ENCODE results near the gene SKI.

SKI gene

DNA sequence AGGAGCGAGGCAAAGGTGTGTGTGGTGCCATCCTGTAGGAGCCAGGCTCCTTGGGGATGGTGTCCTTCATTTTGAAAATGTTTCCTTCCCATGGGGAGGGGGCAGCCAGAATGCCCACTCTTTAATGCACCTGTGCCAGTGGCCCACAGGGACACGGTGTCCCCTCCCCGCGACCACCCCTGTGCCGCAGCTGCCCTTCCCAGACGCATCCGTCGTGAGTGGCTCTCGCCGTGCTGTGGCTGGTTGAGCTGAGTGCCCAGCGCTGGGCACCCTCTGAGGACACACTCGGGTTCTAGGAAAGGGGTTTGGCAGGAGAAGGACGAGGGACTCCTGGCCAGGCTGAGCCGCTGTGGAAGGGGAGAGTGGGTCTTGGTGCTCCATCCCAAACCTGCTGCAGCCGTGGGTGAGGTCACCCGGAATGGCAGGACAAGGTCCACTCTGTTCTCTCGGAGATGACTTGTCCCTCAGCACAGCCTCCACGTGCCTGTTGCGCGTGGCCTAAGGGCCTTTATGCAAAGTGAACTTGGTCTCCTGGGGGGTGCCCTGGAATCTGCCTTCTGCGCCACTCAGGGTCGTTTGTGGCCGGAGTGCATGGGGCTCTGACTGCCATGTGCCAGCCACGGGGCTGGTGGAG, 74.3 kb downstream of the SKI start:
- H3K4me3 ChIP-seq (ENCODE audit: low read depth in 1 of 2, low read length in 1 of 2), result no peak overlapping the region
- H3K27me3 ChIP-seq, result peaks cover 49% of the 10 kb centered on the region
- H3K36me3 ChIP-seq, result peaks cover 48% of the 10 kb centered on the region
- TF ChIP-seq, protein P1, sequence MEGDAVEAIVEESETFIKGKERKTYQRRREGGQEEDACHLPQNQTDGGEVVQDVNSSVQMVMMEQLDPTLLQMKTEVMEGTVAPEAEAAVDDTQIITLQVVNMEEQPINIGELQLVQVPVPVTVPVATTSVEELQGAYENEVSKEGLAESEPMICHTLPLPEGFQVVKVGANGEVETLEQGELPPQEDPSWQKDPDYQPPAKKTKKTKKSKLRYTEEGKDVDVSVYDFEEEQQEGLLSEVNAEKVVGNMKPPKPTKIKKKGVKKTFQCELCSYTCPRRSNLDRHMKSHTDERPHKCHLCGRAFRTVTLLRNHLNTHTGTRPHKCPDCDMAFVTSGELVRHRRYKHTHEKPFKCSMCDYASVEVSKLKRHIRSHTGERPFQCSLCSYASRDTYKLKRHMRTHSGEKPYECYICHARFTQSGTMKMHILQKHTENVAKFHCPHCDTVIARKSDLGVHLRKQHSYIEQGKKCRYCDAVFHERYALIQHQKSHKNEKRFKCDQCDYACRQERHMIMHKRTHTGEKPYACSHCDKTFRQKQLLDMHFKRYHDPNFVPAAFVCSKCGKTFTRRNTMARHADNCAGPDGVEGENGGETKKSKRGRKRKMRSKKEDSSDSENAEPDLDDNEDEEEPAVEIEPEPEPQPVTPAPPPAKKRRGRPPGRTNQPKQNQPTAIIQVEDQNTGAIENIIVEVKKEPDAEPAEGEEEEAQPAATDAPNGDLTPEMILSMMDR (IDR thresholded peaks at IDR 0.05), result no peak
- peaks cover 9 to 18% of the 10 kb centered on the region in 2 experiments for H3K4me1 ChIP-seq (ENCODE audit: control insufficient read depth in 1 of 2, insufficient read depth in 1 of 2, low read depth in 1 of 2, low read length in 1 of 2)
- no peaks in the 10 kb centered on the region for H3K9me3 ChIP-seq
- no peak overlapping the region for H3K27ac ChIP-seq

DNA sequence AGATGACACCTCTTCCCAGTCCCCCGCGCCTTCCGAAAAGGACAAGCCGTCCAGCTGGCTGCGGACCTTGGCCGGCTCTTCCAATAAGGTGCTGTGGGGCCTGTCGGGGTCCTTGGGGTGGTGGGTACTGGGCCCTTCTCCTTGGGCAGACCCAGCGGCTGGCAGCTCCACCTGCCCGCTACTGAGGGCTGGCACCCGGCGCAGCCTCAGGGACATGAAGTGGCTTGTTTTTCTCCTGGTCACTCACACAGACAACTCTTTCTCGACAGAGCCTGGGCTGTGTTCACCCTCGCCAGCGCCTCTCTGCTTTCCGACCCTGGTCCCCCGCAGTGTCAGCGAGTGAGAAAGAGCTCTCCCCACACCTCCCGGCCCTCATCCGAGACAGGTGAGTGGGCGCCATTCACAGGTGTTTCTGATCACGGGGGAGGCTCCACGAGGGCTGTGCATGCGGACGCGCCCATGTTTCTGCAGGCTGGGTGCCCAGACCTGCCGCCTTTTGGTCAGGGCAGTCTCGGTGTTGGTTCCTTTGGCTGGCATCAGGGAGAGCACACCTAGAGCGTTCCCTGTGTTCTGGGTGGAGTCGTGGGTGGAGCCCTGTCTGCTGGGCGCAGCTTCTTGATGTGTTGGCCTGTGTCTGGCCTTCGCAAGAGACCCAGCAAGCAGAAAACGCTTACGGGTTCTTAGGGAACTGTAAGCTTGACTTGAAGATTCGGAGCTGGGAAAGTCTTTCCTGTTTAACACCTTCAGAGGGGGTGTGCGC, 75.1 kb downstream of the SKI start:
- Histone ChIP-seq H3K9me3 (no peaks in the 10 kb centered on the region), H3K36me3 (peaks cover 56% of the 10 kb centered on the region), H3K27ac (no peak overlapping the region), H3K4me3 (ENCODE audit: low read depth in 1 of 2, low read length in 1 of 2) (no peak overlapping the region), H3K4me1 (ENCODE audit: control insufficient read depth in 1 of 2, insufficient read depth in 1 of 2, low read depth in 1 of 2, low read length in 1 of 2) (peaks cover 9 to 18% of the 10 kb centered on the region in 2 experiments), H3K27me3 (peaks cover 43% of the 10 kb centered on the region)
- TF ChIP-seq, protein P1 (IDR thresholded peaks at IDR 0.05), result no peak

DNA sequence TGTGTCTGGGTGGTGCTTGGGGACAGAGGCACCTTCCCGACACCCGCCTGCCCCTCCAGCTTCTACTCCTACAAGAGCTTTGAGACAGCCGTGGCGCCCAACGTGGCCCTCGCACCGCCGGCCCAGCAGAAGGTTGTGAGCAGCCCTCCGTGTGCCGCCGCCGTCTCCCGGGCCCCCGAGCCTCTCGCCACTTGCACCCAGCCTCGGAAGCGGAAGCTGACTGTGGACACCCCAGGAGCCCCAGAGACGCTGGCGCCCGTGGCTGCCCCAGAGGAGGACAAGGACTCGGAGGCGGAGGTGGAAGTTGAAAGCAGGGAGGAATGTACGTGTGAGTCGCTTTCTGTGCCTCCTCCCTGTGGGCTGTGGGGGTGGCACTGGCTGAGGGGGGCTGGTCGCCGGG, 75.7 kb downstream of the SKI start:
- H3K27ac ChIP-seq, result no peak overlapping the region
- H3K36me3 ChIP-seq, result peaks cover 61% of the 10 kb centered on the region
- H3K4me1 ChIP-seq (ENCODE audit: control insufficient read depth in 1 of 2, insufficient read depth in 1 of 2, low read depth in 1 of 2, low read length in 1 of 2), result peaks cover 9 to 18% of the 10 kb centered on the region in 2 experiments
- H3K4me3 ChIP-seq (ENCODE audit: low read depth in 1 of 2, low read length in 1 of 2), result no peak overlapping the region
- no peaks in the 10 kb centered on the region for H3K9me3 ChIP-seq
- peaks cover 37% of the 10 kb centered on the region for H3K27me3 ChIP-seq
- TF ChIP-seq, protein P1 (IDR thresholded peaks at IDR 0.05), result no peak

DNA sequence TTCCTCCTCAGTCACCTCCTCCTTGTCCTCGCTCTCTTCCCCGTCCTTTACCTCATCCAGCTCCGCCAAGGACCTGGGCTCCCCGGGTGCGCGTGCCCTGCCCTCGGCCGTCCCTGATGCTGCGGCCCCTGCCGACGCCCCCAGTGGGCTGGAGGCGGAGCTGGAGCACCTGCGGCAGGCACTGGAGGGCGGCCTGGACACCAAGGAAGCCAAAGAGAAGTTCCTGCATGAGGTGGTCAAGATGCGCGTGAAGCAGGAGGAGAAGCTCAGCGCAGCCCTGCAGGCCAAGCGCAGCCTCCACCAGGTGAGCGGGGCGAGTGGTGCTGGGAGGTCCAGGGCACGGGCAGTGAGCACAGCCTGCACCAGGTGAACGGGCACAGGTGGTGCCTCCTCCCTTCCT, 76.2 kb downstream of the SKI start:
- Histone ChIP-seq H3K4me1 (ENCODE audit: control insufficient read depth in 1 of 2, insufficient read depth in 1 of 2, low read depth in 1 of 2, low read length in 1 of 2) (peaks cover 9 to 18% of the 10 kb centered on the region in 2 experiments), H3K27ac (no peak overlapping the region), H3K9me3 (no peaks in the 10 kb centered on the region), H3K4me3 (ENCODE audit: low read depth in 1 of 2, low read length in 1 of 2) (no peak overlapping the region), H3K36me3 (peaks cover 66% of the 10 kb centered on the region), H3K27me3 (peaks cover 32% of the 10 kb centered on the region)
- TF ChIP-seq, protein P1 (IDR thresholded peaks at IDR 0.05), result no peak

DNA sequence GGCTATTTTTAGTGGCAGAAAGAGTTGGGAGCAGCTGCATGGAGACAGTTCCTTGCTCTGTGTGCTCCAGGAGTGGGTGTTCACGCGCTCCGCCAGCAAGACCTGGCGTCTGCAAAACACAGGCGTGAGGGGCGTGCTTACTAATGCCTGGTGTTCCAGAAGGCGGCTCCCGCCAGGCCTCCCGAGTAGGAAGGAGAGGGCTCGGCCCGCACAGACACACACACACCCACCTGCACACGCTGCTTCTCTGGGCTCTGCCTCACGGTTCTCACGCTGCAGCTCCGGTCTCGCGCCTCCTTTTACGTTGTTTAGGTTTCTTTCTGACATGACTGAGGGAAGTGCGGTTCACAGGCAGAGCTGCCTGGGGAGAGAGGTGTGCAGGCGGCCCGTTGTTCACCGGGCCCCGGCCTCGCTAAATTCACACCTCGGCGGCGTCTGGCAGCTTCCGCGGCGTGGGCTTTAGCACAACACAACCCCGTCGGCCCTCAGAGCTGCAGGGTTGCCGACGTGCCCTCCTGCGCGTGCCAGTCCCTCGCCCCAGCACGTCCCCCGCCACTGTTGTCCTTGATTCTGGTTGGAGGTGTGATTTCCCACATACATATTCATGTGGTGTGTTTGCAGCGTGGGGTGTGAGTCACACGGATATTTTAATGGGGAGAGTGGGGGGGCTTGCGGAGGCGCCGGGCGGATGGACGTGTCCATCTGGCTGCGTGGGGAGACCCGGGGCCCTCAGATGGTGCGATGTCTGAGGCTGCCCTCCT, 77.0 kb downstream of the SKI start:
- H3K9me3 ChIP-seq, result no peaks in the 10 kb centered on the region
- TF ChIP-seq, protein P1 (IDR thresholded peaks at IDR 0.05), result no peak
- H3K4me1 ChIP-seq (ENCODE audit: control insufficient read depth in 1 of 2, insufficient read depth in 1 of 2, low read depth in 1 of 2, low read length in 1 of 2), result peaks cover 9 to 14% of the 10 kb centered on the region in 2 experiments
- H3K36me3 ChIP-seq, result peaks cover 69% of the 10 kb centered on the region
- H3K27me3 ChIP-seq, result peaks cover 24% of the 10 kb centered on the region
- H3K4me3 ChIP-seq (ENCODE audit: low read depth in 1 of 2, low read length in 1 of 2), result no peak overlapping the region
- no peak overlapping the region for H3K27ac ChIP-seq

Measured in neutrophil (primary cell).